ENCODE data around the gene RABEP1.

The RABEP1 gene

DNA sequence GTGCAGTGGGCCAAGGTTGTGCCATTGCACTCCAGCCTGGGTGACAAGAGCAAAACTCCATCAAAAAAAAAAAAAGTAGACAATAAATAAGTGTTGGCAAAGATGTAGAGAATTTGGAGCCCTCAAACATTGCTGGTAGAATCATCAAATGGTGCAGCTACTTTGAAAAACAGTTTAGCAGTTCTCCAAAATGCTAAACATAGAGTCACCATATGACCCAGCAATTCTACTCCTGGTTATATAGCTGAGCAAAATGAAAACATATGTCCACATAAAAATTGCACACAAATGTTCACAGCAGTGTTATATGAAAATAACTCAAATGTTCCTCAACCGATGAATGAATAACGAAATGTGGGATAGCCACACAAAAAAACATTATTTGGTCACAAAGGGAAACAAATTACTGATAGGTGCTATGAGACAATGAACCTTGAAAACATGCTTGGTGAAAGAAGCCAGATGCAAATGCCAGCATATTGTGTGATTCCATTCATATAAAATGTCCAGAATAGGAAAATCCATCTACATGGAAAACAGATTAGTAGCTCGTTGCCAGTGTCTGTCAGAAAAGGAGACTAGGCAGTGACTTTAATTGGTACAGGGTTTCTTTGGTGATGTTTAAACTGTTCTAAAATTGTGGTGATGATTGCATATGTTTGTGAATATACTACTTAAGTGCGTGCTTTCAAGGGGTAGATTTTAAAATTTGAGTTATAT is 12.7 kb upstream of the RABEP1 start:
- no peak for DNase-seq (ENCODE audit: low read depth, low spot score)

DNA sequence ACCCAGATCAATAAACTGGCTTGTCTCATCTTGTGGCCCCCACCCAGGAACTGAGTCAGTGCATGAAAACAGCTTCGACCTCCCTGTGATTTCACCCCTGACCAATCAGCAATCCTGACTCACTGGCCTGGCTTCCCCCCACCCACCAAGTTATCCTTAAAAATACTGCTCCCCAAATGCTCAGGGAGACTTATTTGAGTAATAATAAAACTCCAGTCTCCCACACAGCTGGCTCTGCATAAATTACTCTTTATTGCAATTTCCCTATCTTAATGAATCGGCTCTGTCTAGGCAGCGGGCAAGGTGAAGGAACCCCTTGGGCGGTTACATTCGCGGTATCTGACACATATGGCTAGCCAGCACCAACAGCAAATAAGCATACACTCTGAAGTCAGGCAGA is 9.8 kb upstream of the RABEP1 start:
- no peak for DNase-seq (ENCODE audit: low read depth, low spot score)

DNA sequence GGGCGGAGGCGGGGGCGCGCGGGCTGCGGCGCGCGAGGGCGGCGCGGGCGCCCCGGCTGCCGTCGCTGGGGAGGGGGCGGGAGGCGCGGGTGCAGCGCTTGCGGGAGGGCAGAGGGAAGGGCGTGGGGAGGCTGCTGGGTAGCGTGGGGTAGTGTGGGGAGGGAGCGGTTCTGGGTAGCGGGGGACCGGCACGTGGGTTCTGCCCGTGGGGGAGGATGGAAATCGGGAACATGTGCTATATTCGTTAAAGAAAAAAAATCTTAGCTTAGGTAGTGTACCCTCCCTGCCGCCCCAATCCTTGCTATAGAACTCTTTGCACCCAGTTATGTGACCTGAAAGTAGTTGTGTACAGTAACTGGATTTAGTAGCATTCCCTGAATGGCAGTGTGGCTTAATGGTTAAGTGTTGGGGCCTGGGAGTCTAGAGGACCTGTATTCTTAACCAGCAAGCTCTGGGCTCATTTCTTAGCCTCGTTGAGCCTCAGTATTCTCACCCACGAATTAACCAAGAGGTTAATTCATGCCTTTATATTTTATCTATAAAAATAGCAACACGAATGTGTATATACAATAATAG is 646 bp downstream of the RABEP1 start:
- no peak for DNase-seq (ENCODE audit: low read depth, low spot score)

DNA sequence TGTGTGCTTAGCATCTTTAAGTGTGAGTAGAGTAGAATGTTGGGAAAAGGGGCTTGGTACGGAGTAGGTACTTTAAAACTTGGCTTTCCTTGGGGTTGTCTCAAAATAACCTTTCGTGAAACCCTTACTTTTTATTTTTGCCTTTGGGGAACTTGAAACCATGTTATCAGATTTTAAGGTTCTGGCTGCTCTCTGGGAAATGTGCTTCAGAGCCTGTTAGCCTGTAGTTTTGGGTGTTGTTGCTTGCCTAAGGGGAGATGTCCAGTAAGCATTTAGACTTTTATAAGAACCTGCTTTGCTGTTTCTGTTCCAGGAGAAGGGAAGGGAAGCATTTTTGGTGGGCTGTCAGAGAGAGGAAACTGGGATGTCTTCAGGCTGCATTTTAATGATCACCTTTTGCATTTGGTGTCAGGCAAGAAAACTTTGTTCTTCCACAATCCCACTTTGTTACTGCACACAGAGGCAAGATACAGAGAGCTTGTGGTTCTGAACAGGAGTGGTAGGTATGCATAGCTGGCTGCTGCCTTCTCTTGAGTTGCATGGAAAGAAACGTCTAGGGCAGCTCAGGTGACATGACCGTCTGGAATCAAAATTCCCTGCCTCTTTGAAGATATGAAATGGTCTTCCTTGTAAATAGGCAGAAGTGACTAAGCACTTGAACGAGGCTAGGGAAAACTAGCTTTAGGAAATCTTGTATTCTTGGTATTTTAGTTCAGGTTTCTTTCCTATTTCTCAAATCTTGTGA is 1.7 kb downstream of the RABEP1 start:
- no peak for DNase-seq (ENCODE audit: low read depth, low spot score)

DNA sequence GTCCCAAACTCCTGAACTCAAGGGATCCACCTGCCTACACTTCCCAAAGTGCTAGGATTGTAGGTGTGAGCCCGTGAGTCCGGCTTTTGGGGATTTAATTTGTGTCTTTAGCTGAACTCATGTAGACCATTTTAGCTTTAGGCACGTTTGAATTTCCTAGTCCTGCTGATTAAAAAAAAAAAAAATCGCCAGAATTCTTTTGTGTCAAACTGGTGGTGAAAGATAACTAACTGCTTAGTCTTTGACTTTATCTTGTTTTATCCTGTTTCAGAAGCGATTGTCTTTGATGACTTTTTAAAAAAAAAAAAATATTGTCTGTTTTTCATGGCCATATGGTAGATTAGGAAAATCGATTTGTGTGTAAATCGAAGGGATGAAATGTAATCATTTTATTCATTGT is 2.6 kb downstream of the RABEP1 start:
- no peak for DNase-seq (ENCODE audit: low read depth, low spot score)

DNA sequence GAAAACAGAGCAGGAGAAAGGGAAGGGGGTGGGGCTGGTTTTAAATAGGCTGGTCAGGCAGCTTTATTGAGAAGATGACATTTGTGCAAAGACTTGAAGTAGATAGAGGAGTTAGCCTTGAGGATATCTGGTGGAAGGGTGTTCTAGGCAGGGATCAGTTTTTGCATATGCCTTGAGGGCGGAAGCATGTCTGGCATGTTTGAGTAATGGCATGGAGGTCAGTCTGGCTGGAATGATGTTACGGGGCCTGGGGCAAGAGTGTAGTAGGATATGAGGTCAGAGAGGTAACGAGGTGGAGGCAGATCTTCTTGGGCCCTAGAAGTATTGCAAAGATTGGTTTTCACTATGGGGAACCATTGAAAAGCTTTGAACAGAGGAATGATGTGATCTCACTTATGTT is 4.8 kb downstream of the RABEP1 start:
- no peak for DNase-seq (ENCODE audit: low read depth, low spot score)

DNA sequence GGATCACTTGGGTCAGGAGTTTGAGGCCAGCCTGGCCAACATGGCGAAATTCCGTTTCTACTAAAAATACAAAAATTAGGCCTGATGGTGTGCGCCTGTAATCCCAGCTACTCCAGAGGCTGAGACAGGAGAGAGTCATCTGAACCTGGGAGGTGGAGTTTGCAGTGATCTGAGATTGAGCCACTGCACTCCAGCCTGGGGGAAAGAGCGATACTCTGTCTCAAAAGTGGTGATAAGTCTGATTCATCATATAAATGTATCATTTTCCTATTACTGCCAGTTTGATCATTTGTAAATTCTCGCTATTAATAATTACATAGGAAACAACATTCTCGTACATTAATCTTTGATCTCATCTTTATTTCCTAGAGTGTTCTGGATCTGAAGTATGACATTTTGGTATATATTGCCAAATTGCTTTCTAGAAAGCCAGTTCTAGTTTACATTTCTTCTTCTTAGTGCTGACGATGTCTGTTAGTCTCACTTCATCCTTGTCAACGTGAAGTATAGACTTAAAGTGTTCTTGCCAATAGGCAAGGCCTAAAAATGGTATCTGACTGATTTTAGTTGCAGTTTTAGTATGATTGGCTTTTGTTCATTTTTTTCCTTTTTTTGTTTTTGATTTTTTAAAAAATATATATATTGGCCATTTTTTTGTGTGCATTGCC is 9.7 kb downstream of the RABEP1 start:
- no peak for DNase-seq (ENCODE audit: low read depth, low spot score)

DNA sequence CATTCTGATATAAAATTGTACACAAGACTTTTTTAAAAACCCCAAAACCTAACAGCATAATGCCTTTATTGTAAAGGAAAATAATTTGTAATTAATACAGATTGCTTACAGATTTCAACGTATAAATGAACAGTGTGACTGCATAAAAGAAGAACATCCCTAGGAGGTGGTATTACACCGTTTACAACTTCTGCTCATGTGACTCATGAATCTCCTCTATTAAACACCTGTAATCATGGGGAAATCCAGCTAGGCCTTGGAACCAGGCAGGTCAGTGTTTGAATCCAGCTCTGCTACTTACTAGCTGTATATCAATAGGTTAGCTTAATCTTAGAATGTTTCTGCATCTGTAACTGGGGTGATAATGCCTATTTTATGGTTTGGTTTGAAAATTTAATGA is 15.2 kb downstream of the RABEP1 start:
- no peak for DNase-seq (ENCODE audit: low read depth, low spot score)

DNA sequence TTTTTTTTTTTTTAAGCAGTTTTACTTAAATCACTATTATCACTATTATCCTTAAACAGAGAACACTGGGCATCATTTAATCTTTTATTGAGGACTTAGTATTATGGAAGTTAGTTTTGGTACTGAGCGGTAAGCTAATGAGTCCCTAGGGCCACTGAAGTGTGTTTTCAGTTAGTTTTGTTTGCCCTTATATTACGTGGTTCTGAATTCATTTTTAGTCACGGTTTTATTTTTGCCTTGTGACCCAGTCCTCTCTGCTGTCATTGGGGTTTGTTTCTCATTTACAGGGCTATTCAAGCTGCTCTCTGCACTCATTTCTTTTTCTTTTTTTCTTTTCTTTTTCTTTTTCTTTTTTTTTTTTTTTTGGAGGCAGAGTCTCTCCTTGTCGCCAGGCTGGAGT is 17.3 kb downstream of the RABEP1 start:
- DNase-seq (ENCODE audit: low read depth, low spot score) = no peak

DNA sequence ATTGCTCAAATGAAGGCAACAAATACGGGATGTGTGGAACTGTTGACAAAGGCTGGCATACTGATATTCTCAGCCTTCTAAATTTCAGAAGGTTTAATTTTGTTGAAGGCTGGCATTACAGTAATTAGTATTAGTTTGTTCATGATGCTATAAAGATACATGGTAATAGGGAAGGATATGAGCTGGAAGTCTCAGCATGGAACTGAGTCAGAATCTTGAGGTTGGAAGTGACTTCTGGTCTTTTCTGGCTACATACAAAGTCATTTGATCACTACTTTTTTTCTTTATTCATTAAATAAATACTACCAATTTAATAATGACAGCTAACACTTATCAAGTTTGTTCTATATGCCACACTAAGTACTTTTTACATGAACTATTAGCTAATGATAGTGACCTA is 22.6 kb downstream of the RABEP1 start:
- no peak for DNase-seq (ENCODE audit: low read depth, low spot score)

DNA sequence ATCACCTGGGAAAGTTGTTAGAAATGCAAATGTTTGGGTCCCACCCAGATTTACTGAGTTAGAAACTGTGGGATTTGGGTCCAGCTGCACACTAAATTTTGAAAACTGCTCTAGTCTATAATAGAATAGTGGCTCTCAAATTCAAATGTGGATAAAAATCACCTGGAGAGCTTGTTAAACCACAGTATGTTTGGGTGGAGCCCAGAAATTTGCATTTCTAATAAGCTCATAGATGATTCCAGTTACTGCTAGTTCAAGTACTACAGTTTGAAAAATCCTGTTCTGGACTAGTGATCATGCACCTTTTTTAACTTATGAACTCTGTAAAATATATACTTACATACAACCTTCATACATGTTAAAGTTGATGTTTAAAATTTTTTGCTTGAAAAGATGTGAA is 27.8 kb downstream of the RABEP1 start:
- DNase-seq (ENCODE audit: low read depth, low spot score) = no peak

DNA sequence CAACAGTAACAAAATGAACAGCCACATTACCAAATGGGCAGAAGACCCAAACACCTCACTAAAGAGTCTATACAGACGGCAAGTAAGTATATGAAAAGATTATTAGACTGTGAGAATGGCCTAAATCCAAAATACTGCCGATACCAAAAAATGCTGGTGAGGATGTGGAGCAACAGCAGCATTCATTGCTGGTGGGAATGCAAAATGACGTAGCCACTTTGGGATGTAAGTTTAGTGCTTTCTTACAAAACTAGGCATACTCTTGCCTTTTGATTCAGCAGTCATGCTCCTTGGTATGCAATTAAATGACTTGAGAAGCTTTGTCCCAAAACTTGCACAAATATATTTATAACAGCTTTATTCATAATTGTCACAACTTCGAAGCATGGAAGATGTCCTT is 43.8 kb downstream of the RABEP1 start:
- no peak for DNase-seq (ENCODE audit: low read depth, low spot score)

DNA sequence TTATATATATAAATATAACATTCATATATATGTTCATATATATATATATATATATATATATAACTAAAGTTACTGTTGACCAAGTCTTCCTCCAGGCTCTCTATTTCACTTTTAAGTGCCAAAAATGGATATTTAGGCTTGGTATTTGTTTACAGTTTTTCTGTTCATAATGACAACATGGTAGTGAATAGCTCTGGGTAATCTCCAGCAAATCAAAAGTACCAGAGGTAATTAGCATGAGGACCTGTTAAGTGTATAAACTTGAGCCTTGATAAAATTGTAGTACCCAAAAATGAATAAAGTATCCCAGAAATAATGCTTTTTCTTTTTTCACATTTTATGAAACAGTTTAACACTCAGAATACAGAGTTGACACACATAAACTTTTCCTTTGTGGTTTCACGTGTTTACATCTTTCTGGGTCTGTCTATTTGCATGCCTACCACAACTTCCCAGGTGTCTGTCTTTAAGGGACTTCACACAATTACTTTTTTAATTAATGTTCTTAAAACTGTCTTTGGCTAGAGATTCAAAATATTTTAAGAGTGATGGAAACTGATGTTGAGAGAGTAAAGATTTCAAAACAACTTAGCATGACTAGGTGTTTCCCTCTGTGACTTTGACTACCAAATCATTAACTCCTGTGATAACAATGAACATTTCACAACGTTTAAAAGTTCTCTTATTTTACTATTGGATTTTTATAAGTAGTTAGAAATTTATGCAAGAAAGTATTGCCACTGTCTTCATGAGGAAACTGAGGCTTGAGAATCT is 47.9 kb downstream of the RABEP1 start:
- DNase-seq (ENCODE audit: low read depth, low spot score) = no peak

DNA sequence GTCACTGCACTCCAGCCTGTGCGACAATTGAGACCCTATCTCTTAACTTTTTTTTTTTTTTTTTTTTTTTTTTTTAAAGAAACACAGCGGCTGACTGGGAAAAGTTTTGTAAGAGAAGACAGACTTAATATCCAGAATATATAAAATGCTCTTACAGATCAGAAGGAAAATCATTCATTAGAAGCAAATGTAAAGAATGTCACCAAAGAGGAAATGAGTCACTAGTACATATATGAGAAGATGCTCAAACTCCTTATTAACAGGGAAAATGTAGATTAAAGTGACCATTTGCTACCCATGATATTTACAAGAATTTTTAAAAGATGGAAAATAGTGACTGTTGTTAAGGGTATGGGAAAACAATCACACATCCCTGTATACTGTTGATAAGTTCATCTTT is 48.9 kb downstream of the RABEP1 start:
- DNase-seq (ENCODE audit: low read depth, low spot score) = no peak

DNA sequence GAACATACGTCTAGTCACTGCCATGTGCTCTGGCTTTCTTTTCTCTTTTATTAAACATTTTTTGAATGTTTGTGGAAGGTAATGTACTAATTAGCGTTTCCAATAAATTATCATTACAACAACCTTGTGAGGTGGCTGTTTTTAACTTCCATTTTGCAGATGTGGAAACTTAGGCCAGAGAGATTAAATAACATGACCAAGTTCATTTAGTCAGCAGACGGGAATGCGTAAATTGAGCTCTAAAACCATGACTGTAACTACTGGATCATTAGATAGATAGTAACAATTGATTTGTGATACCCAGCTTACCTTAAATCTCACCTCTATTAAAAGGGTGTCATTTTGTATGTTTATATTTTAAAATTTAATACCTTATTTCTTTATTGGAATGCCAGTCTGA is 49.4 kb downstream of the RABEP1 start:
- no peak for DNase-seq (ENCODE audit: low read depth, low spot score)

DNA sequence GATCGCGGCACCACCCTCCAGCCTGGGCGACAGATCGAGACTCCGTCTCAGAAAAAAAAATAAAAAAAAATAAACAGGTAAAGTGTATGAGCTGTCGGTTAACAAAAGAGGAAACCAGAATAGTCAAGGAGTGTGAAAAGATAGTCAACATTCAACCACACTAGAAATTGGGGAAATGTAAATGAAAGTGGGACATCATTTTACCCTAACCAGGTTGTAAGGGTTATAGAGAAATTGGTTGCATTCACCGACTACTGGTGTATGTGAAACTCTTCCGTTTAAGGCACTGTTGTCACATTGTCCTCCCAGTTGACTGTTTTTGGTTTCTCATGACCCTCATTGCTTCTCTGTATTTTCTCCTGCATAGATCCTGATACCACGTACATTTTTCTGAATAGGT is 62.8 kb downstream of the RABEP1 start:
- DNase-seq (ENCODE audit: low read depth, low spot score) = no peak

DNA sequence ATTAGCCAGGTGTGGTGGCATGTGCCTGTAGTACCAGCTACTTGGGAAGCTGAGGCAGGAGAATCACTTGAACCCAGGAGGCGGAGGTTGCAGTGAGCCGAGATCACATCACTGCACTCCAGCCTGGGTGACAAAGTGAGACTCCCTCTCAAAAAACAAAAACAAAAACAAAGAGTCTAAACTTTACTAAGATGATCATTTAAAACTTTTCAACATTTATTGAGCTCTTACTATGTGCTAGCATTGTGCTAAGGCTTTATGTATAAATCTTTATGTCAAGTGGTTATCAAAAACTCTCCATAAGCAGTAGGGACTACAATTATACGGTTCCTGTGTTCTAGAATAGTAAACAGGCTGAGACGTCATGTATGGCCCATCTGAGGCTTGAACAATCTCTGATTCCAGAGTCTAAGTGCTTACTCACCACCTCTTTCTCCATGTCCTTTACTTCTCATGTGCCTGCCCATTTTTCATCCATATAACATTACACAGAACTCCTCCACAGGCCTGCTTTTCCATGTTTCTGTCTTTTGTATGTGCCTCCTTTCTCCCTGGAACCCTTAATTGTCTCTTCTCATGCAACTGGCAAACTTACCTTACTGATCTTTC is 70.7 kb downstream of the RABEP1 start:
- no peak for DNase-seq (ENCODE audit: low read depth, low spot score)

DNA sequence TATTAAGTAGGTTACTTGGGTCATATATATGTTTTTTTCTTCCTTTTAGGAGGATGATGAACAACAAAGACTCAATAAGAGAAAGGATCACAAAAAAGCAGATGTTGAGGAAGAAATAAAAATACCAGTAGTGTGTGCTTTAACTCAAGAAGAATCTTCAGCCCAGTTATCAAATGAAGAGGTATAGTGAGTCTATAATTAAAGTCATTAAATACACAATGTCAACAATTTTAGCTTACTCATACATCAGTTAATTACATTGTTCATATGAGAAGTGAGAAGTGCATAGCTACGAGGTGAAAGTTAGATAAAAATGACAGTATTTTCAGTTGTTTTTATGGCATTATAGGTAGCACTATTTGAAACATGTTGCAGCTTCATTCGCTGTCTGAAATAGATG is 72.2 kb downstream of the RABEP1 start:
- no peak for DNase-seq (ENCODE audit: low read depth, low spot score)

DNA sequence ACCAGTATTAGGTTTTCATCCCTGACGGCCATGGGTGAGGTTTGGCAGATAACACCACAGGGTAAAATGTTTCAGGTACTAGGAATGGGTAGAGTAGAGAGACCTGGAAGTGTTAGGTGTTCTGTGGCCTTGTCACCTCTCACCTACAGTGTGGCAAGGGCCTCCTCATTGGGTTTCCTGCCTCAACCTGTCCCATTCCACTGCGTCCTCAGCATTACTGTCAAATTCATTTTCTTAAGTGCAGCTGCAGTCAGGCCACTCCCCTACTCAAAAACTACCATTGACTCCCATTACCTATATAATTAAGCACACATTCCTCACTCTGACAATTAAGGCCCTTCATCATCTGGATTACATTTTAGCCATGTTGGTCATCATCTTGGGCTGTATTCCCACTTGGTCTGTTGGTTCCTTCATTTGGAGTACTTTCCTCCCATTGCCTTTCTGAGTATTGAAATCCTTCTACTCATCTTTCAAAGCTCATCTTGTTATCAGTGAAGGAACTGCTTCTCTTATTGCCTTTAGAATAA is 72.9 kb downstream of the RABEP1 start:
- no peak for DNase-seq (ENCODE audit: low read depth, low spot score)

DNA sequence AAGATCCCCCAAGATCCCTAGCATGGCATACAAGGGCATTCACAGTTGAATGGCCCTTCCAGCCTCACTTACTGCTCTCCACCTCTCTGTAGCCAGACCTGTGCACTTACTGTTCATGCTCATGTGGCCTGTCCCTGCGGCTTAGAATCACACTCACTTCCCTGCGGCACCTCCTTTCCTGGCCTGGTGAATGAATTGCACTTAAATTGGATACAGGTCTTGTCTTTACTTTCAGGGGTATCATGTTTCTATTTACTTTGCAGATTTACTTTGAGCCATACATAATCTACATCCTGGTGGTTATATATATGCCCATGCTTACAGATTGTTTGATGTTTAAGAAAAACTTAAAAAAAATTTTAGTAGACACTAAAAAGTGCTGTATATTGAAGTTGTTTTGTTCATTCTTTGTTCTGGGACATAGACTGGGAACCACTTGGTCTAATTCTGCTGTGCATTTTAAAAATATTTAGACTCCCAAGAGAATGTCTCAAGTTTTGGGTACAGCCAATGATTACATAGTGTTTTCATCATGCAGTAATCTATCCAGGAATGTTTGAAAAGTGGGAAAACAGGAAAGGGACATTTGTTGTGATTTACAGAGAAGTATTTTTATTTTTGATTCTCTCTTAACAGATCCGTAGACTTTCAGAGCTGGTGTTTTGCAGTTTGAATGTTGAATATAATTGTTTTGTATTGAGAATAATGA is 73.5 kb downstream of the RABEP1 start:
- DNase-seq (ENCODE audit: low read depth, low spot score) = no peak

DNA sequence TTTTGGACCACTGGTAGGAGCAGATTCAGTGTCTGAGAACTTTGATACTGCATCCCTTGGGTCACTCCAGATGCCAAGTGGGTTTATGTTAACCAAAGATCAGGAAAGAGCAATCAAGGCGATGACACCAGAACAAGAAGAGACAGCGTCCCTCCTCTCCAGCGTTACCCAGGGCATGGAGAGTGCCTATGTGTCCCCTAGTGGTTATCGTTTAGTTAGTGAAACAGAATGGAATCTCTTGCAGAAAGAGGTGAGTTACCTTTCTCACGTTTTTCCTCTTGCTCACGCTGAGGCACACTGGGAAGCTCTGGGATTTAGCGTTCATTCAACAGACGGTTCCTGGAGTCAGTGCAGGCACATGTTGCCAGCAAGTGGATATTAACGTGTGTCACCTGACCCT is 79.3 kb downstream of the RABEP1 start:
- DNase-seq (ENCODE audit: low read depth, low spot score) = no peak

Data from iPS DF 19.7 (cell line).